Measurements from ENCODE around the gene GPR18. TPM values are rescaled to one million over a fixed set of nuclear protein-coding genes. Genes with fewer than 3 reads are reported as not detected.

Gene GPR18
- total RNA-seq, 1 experiment from 2014 or later: 126 TPM

GRCh38 chr13:99302637-99303505 is 44.7 kb upstream of the GPR18 start:
- H4K20me1 ChIP-seq (ENCODE audit: insufficient read depth, low read depth, low read length): no peaks in the 10 kb centered on the region
- H3K9me2 ChIP-seq (replicated peaks; ENCODE audit: insufficient read depth, low read length): no peaks in the 10 kb centered on the region
- peak overlapping the region; percentile 55; the same call in 1 of the 2 replicates for H3K27ac ChIP-seq (ENCODE audit: low read length)
- no peak for DNase-seq
- no peak overlapping the region for H2AFZ ChIP-seq (ENCODE audit: low read length)
- peak overlapping the region; percentile 31 for H3K4me2 ChIP-seq (ENCODE audit: low read depth, low read length, poor library complexity, severe bottlenecking)
- H3K36me3 ChIP-seq (ENCODE audit: insufficient read depth, low read length): peaks cover 4% of the 10 kb centered on the region; the same call in 1 of the 2 replicates
- no peak overlapping the region for H3K4me3 ChIP-seq (ENCODE audit: low read length)
- no peaks in the 10 kb centered on the region for H3K27me3 ChIP-seq (ENCODE audit: low read length)
- H3K9me3 ChIP-seq (ENCODE audit: low read length): no peaks in the 10 kb centered on the region
- H3K79me2 ChIP-seq (ENCODE audit: low read length): peaks cover 73% of the 10 kb centered on the region
- no peak overlapping the region for H3K9ac ChIP-seq (ENCODE audit: low read length)
- peaks cover 65% of the 10 kb centered on the region for H3K4me1 ChIP-seq (ENCODE audit: low read length)

- Histone ChIP-seq H4K20me1 (ENCODE audit: insufficient read depth, low read depth, low read length) (no peaks in the 10 kb centered on the region), H3K9me3 (ENCODE audit: low read length) (no peaks in the 10 kb centered on the region), H3K9me2 (replicated peaks; ENCODE audit: insufficient read depth, low read length) (no peaks in the 10 kb centered on the region), H3K4me1 (ENCODE audit: low read length) (peaks cover 67% of the 10 kb centered on the region), H2AFZ (ENCODE audit: low read length) (no peak overlapping the region), H3K27ac (ENCODE audit: low read length) (peak overlapping the region; percentile 55), H3K4me3 (ENCODE audit: low read length) (no peak overlapping the region), H3K27me3 (ENCODE audit: low read length) (no peaks in the 10 kb centered on the region), H3K79me2 (ENCODE audit: low read length) (peaks cover 71% of the 10 kb centered on the region), H3K36me3 (ENCODE audit: insufficient read depth, low read length) (no peaks in the 10 kb centered on the region), H3K9ac (ENCODE audit: low read length) (no peak overlapping the region), H3K4me2 (ENCODE audit: low read depth, low read length, poor library complexity, severe bottlenecking) (peak overlapping the region; percentile 31)
- no peak for DNase-seq
These were observed 43.9 kb upstream of the GPR18 start for GRCh38 chr13:99301913-99302636.

GRCh38 chr13:99301056-99301838 is 43.1 kb upstream of the GPR18 start:
- no peak for DNase-seq
- Histone ChIP-seq H3K9me3 (ENCODE audit: low read length) (no peaks in the 10 kb centered on the region), H4K20me1 (ENCODE audit: insufficient read depth, low read depth, low read length) (no peaks in the 10 kb centered on the region), H3K27me3 (ENCODE audit: low read length) (no peaks in the 10 kb centered on the region), H2AFZ (ENCODE audit: low read length) (no peak overlapping the region), H3K36me3 (ENCODE audit: insufficient read depth, low read length) (no peaks in the 10 kb centered on the region), H3K4me3 (ENCODE audit: low read length) (no peak overlapping the region), H3K4me2 (ENCODE audit: low read depth, low read length, poor library complexity, severe bottlenecking) (peak overlapping the region; percentile 31), H3K9ac (ENCODE audit: low read length) (no peak overlapping the region), H3K79me2 (ENCODE audit: low read length) (peaks cover 69% of the 10 kb centered on the region), H3K4me1 (ENCODE audit: low read length) (peaks cover 67% of the 10 kb centered on the region), H3K9me2 (replicated peaks; ENCODE audit: insufficient read depth, low read length) (no peaks in the 10 kb centered on the region), H3K27ac (ENCODE audit: low read length) (peak overlapping the region; percentile 55)

GRCh38 chr13:99299920-99300341 is 41.8 kb upstream of the GPR18 start:
- no peak overlapping the region for H2AFZ ChIP-seq (ENCODE audit: low read length)
- peaks cover 68% of the 10 kb centered on the region for H3K79me2 ChIP-seq (ENCODE audit: low read length)
- H3K4me3 ChIP-seq (ENCODE audit: low read length): no peak overlapping the region
- no peak overlapping the region for H3K9ac ChIP-seq (ENCODE audit: low read length)
- H3K9me2 ChIP-seq (replicated peaks; ENCODE audit: insufficient read depth, low read length): no peaks in the 10 kb centered on the region
- H3K36me3 ChIP-seq (ENCODE audit: insufficient read depth, low read length): no peaks in the 10 kb centered on the region
- no peaks in the 10 kb centered on the region for H3K9me3 ChIP-seq (ENCODE audit: low read length)
- H3K27ac ChIP-seq (ENCODE audit: low read length): no peak overlapping the region
- no peaks in the 10 kb centered on the region; the same call in 1 of the 2 replicates for H4K20me1 ChIP-seq (ENCODE audit: insufficient read depth, low read depth, low read length)
- H3K4me2 ChIP-seq (ENCODE audit: low read depth, low read length, poor library complexity, severe bottlenecking): no peak overlapping the region
- no peak for DNase-seq
- H3K4me1 ChIP-seq (ENCODE audit: low read length): peaks cover 78% of the 10 kb centered on the region
- H3K27me3 ChIP-seq (ENCODE audit: low read length): no peaks in the 10 kb centered on the region

GRCh38 chr13:99299256-99299919 is 41.2 kb upstream of the GPR18 start:
- peaks cover 81% of the 10 kb centered on the region for H3K4me1 ChIP-seq (ENCODE audit: low read length)
- H3K9me2 ChIP-seq (replicated peaks; ENCODE audit: insufficient read depth, low read length): no peaks in the 10 kb centered on the region
- DNase-seq: no peak
- H3K27me3 ChIP-seq (ENCODE audit: low read length): no peaks in the 10 kb centered on the region
- H3K27ac ChIP-seq (ENCODE audit: low read length): peak overlapping the region; percentile 9; the same call in 1 of the 2 replicates
- peaks cover 67% of the 10 kb centered on the region for H3K79me2 ChIP-seq (ENCODE audit: low read length)
- H3K9ac ChIP-seq (ENCODE audit: low read length): no peak overlapping the region
- no peaks in the 10 kb centered on the region; the same call in 1 of the 2 replicates for H4K20me1 ChIP-seq (ENCODE audit: insufficient read depth, low read depth, low read length)
- H3K9me3 ChIP-seq (ENCODE audit: low read length): no peaks in the 10 kb centered on the region
- H3K36me3 ChIP-seq (ENCODE audit: insufficient read depth, low read length): no peaks in the 10 kb centered on the region
- no peak overlapping the region for H2AFZ ChIP-seq (ENCODE audit: low read length)
- H3K4me2 ChIP-seq (ENCODE audit: low read depth, low read length, poor library complexity, severe bottlenecking): no peak overlapping the region
- H3K4me3 ChIP-seq (ENCODE audit: low read length): no peak overlapping the region

- Histone ChIP-seq H3K4me3 (ENCODE audit: low read length) (no peak overlapping the region), H3K9me2 (replicated peaks; ENCODE audit: insufficient read depth, low read length) (no peaks in the 10 kb centered on the region), H3K4me1 (ENCODE audit: low read length) (peaks cover 85% of the 10 kb centered on the region), H3K79me2 (ENCODE audit: low read length) (peaks cover 65% of the 10 kb centered on the region), H3K4me2 (ENCODE audit: low read depth, low read length, poor library complexity, severe bottlenecking) (peak overlapping the region; percentile 42), H3K27me3 (ENCODE audit: low read length) (no peaks in the 10 kb centered on the region), H2AFZ (ENCODE audit: low read length) (no peak overlapping the region), H4K20me1 (ENCODE audit: insufficient read depth, low read depth, low read length) (no peaks in the 10 kb centered on the region; the same call in 1 of the 2 replicates), H3K27ac (ENCODE audit: low read length) (peak overlapping the region; percentile 35), H3K9ac (ENCODE audit: low read length) (no peak overlapping the region), H3K9me3 (ENCODE audit: low read length) (no peaks in the 10 kb centered on the region), H3K36me3 (ENCODE audit: insufficient read depth, low read length) (no peaks in the 10 kb centered on the region)
- no peak for DNase-seq
These were observed 39.9 kb upstream of the GPR18 start for GRCh38 chr13:99298056-99298455.

- Histone ChIP-seq H3K79me2 (ENCODE audit: low read length) (peaks cover 59% of the 10 kb centered on the region), H3K27ac (ENCODE audit: low read length) (peak overlapping the region; percentile 35), H3K9me3 (ENCODE audit: low read length) (no peaks in the 10 kb centered on the region), H3K9ac (ENCODE audit: low read length) (no peak overlapping the region), H2AFZ (ENCODE audit: low read length) (no peak overlapping the region), H3K36me3 (ENCODE audit: insufficient read depth, low read length) (no peaks in the 10 kb centered on the region), H3K4me1 (ENCODE audit: low read length) (peaks cover 82% of the 10 kb centered on the region), H3K4me2 (ENCODE audit: low read depth, low read length, poor library complexity, severe bottlenecking) (peak overlapping the region; percentile 42), H3K9me2 (replicated peaks; ENCODE audit: insufficient read depth, low read length) (no peaks in the 10 kb centered on the region), H3K27me3 (ENCODE audit: low read length) (no peaks in the 10 kb centered on the region), H3K4me3 (ENCODE audit: low read length) (no peak overlapping the region), H4K20me1 (ENCODE audit: insufficient read depth, low read depth, low read length) (no peaks in the 10 kb centered on the region; the same call in 1 of the 2 replicates)
- no peak for DNase-seq
These were observed 39.2 kb upstream of the GPR18 start for GRCh38 chr13:99297331-99297730.

Measured in Karpas-422 (cell line).